ENCODE data around the gene PLCL1. TPM values are rescaled to one million over a fixed set of nuclear protein-coding genes. Genes with fewer than 3 reads are reported as not detected.
"Not testable (repeated sequence)": the region's sequence is repeated elsewhere in the genome, so short reads cannot be mapped to it uniquely, and the experiment has no call there.

PLCL1 gene
- total RNA-seq, 1 donor from 2014 or later, result 2.0 TPM

DNA sequence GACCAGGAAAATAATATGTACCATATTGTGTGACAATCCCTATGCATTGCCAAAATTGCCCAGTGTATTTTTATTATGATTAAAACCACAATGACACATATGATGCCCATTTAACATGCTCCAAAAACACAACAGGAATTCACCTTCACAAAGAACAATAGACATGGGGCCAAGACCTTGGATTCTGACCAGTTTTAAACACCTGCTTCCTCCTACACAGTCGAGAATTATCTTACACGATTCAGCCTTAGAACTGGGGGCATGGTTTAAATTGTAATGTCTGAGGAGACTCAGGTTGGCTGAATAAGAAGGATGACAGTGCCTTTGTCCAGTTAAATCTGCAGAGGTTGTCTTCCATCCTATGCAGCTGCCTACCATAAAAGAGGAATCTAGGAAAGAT, 212.7 kb downstream of the PLCL1 start:
- DNase-seq (ENCODE audit: low spot score in 2 of 2, unreplicated experiment in 2 of 2), result no peak
- Mint-ChIP-seq H3K4me3 (no peak overlapping the region), H3K27ac (no peak overlapping the region), H3K27me3 (ENCODE audit: low read depth) (peaks cover 29% of the 10 kb centered on the region), H3K4me1 (no peaks in the 10 kb centered on the region), H3K36me3 (no peaks in the 10 kb centered on the region), H3K9me3 (peaks cover 14% of the 10 kb centered on the region)
- TF ChIP-seq, protein P1, sequence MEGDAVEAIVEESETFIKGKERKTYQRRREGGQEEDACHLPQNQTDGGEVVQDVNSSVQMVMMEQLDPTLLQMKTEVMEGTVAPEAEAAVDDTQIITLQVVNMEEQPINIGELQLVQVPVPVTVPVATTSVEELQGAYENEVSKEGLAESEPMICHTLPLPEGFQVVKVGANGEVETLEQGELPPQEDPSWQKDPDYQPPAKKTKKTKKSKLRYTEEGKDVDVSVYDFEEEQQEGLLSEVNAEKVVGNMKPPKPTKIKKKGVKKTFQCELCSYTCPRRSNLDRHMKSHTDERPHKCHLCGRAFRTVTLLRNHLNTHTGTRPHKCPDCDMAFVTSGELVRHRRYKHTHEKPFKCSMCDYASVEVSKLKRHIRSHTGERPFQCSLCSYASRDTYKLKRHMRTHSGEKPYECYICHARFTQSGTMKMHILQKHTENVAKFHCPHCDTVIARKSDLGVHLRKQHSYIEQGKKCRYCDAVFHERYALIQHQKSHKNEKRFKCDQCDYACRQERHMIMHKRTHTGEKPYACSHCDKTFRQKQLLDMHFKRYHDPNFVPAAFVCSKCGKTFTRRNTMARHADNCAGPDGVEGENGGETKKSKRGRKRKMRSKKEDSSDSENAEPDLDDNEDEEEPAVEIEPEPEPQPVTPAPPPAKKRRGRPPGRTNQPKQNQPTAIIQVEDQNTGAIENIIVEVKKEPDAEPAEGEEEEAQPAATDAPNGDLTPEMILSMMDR (IDR thresholded peaks at IDR 0.05; ENCODE audit: unreplicated experiment), result no peak

DNA sequence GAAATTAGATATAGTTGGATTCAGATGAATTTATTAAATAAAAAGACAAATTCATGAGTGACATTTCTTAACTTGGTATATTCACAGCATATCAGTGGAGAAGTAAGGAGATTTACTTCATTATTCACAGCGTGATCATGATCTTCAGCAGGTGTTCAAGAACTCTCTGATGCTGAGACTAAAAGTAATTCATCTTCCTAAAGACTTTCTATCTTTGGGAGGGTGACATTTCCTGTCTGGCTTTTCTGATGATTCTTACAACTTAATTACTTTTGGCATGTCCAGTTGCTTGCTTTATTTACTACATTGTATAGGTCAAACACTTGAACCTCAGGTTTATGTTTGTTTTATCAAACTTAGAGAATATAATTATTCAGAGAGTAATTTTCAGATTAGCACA, 224.6 kb downstream of the PLCL1 start:
- TF ChIP-seq, protein P1 (IDR thresholded peaks at IDR 0.05; ENCODE audit: unreplicated experiment), result no peak
- H3K4me3 Mint-ChIP-seq, result no peak overlapping the region
- DNase-seq (ENCODE audit: low spot score in 2 of 2, unreplicated experiment in 2 of 2), result no peak
- no peaks in the 10 kb centered on the region for H3K9me3 Mint-ChIP-seq
- H3K27ac Mint-ChIP-seq, result no peak overlapping the region
- H3K4me1 Mint-ChIP-seq, result no peaks in the 10 kb centered on the region
- peaks cover 7% of the 10 kb centered on the region for H3K27me3 Mint-ChIP-seq (ENCODE audit: low read depth)
- H3K36me3 Mint-ChIP-seq, result no peaks in the 10 kb centered on the region

DNA sequence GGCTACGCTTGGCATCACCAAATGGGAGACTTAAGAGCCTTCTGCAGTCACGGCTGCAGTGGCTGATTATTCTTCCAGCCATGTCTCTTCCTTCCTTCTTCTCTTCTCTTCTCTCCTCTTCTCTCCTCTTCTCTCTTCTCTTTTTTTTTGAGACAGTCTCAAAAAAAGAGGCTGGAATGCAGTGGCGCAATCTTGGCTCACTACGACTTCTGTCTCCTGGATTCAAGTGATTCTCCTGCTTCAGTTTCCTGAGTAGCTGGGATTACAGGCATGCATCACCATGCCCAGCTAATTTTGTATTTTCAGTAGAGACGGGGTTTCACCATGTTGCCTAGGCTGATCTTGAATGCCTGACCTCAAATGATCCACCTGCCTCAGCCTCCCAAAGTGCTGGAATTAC, 225.2 kb downstream of the PLCL1 start:
- not testable (repeated sequence) for H3K27me3 Mint-ChIP-seq (ENCODE audit: low read depth); H3K4me1 Mint-ChIP-seq; H3K4me3 Mint-ChIP-seq; H3K9me3 Mint-ChIP-seq; H3K36me3 Mint-ChIP-seq; DNase-seq (ENCODE audit: low spot score in 2 of 2, unreplicated experiment in 2 of 2); H3K27ac Mint-ChIP-seq

DNA sequence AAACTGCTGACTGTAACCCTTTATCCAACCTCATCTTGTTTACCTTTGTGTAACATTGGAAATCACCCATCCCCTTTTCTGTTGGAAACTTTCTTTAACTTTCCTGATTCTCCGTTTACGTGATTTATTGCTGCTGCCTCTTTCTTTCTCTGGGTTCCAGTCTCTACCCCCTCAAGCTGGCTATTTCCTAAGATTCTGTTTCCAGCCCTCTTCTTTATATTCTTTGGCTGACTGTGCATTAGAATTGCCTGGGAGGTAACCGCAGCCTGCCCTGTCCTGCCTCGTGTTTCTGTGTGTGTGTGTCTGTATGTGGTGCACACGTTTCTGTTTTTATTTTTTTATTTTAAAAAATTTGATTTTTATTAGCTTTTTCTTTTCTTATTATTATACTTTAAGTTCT, 229.2 kb downstream of the PLCL1 start:
- no peaks in the 10 kb centered on the region for H3K36me3 Mint-ChIP-seq
- TF ChIP-seq, protein P1 (IDR thresholded peaks at IDR 0.05; ENCODE audit: unreplicated experiment), result no peak
- H3K4me1 Mint-ChIP-seq, result no peaks in the 10 kb centered on the region
- no peaks in the 10 kb centered on the region for H3K9me3 Mint-ChIP-seq
- peaks cover 13% of the 10 kb centered on the region for H3K27me3 Mint-ChIP-seq (ENCODE audit: low read depth)
- H3K4me3 Mint-ChIP-seq, result no peak overlapping the region
- H3K27ac Mint-ChIP-seq, result no peak overlapping the region
- DNase-seq (ENCODE audit: low spot score in 2 of 2, unreplicated experiment in 2 of 2), result no peak

- Mint-ChIP-seq H3K27me3 (ENCODE audit: low read depth) (peaks cover 31% of the 10 kb centered on the region), H3K4me3 (no peak overlapping the region), H3K4me1 (peaks cover 2% of the 10 kb centered on the region), H3K36me3 (no peaks in the 10 kb centered on the region), H3K27ac (no peak overlapping the region), H3K9me3 (no peaks in the 10 kb centered on the region)
- TF ChIP-seq, protein P1 (IDR thresholded peaks at IDR 0.05; ENCODE audit: unreplicated experiment), result no peak
- DNase-seq (ENCODE audit: low spot score in 2 of 2, unreplicated experiment in 2 of 2), result no peak
Measured at GRCh38 chr2:198036029-198036879, 231.9 kb downstream of the PLCL1 start.

- Mint-ChIP-seq H3K4me1 (peaks cover 2% of the 10 kb centered on the region), H3K36me3 (no peaks in the 10 kb centered on the region), H3K27ac (no peak overlapping the region), H3K9me3 (peaks cover 3% of the 10 kb centered on the region), H3K27me3 (ENCODE audit: low read depth) (peaks cover 29% of the 10 kb centered on the region), H3K4me3 (no peak overlapping the region)
- no peak for DNase-seq (ENCODE audit: low spot score in 2 of 2, unreplicated experiment in 2 of 2)
- TF ChIP-seq, protein P1 (IDR thresholded peaks at IDR 0.05; ENCODE audit: unreplicated experiment), result no peak
Measured at GRCh38 chr2:198040835-198041234, 236.4 kb downstream of the PLCL1 start.
